T-cell (primary cell): ENCODE measurements around the gene MYO18B. TPM values are rescaled to one million over a fixed set of nuclear protein-coding genes. Genes with fewer than 3 reads are reported as not detected.

Experiments used
- ATAC-seq, 4 experiments: fragments of 200-7000 bp in 3 of 4; fragments of 150-1000 bp in 1 of 4; cut with Tn5 transposase; replicated peaks in 1 of 4; 1 replicate in 3 of 4; 2 replicates in 1 of 4; pipeline ENCODE4 v1.10.0; 2021; ENCODE audit warnings: moderate library complexity in 3 of 4, mild to moderate bottlenecking in 2 of 4, moderate number of reproducible peaks in 1 of 4
- CTCF ChIA-PET, 2 donors: fragments of 300-600 bp; sonication (Branson Sonifier 250); formaldehyde crosslinking; loops; one replicate each; lab custom pipeline; 2022; ENCODE audit warnings: antibody characterized with exemption in 2 of 2; lab: Charles Lee
- POLR2A ChIA-PET, 2 donors: fragments of 300-600 bp; sonication (Branson Sonifier 250); formaldehyde crosslinking; loops; one replicate each; lab custom pipeline; 2022; ENCODE audit warnings: antibody characterized with exemption in 2 of 2; lab: Charles Lee
- DNase-seq, 35 experiments: peaks; one replicate each; pipeline versions ENCODE4 v3.0.0 to v3.0.0-alpha.2; 2013 to 2023
- H3K27ac ChIP-seq: one replicate; pipeline ENCODE4 v1.5.1; 2013; ENCODE audit warnings: low read length
- H3K27me3 ChIP-seq, 2 experiments: replicated peaks in 1 of 2; 1 replicate in 1 of 2; 2 replicates in 1 of 2; pipeline versions ENCODE4 v1.6.1 to v1.7.0; 2013; ENCODE audit warnings: low read length in 1 of 2, mixed read lengths in 1 of 2; ENCODE audit not compliant: control insufficient read depth in 2 of 2, insufficient read depth in 2 of 2; ENCODE audit errors: extremely low read depth in 1 of 2
- H3K36me3 ChIP-seq, 2 donors: 1 replicate in 1 of 2; 2 replicates in 1 of 2; pipeline versions ENCODE4 v1.6.1 to v1.7.0; 2013; ENCODE audit warnings: low read length in 1 of 2; ENCODE audit not compliant: control insufficient read depth in 2 of 2, insufficient read depth in 1 of 2; ENCODE audit errors: extremely low read depth in 1 of 2
- H3K4me1 ChIP-seq, 2 experiments: 1 replicate in 1 of 2; 2 replicates in 1 of 2; pipeline versions ENCODE4 v1.6.1 to v1.7.0; 2013; ENCODE audit warnings: low read length in 2 of 2, mixed read lengths in 1 of 2; ENCODE audit not compliant: insufficient read depth in 2 of 2, control insufficient read depth in 1 of 2; ENCODE audit errors: extremely low read depth in 1 of 2
- H3K4me3 ChIP-seq, 2 donors: 1 replicate in 1 of 2; 2 replicates in 1 of 2; pipeline versions ENCODE4 v1.5.1 to v1.7.0; 2013; ENCODE audit warnings: mild to moderate bottlenecking in 2 of 2, low read length in 1 of 2, moderate library complexity in 1 of 2; ENCODE audit not compliant: control insufficient read depth in 1 of 2; ENCODE audit errors: extremely low read depth in 1 of 2
- H3K9me3 ChIP-seq: 2 replicates; pipeline ENCODE4 v1.7.0; 2013
- H3K27ac Mint-ChIP-seq, 2 donors: one replicate each; pipeline ENCODE4 v1.8.0; 2020 to 2021; ENCODE audit warnings: mild to moderate bottlenecking in 2 of 2, mixed read lengths in 2 of 2
- H3K27me3 Mint-ChIP-seq, 2 donors: one replicate each; pipeline ENCODE4 v1.8.0; 2021 to 2022; ENCODE audit warnings: mixed read lengths in 2 of 2
- H3K36me3 Mint-ChIP-seq: one replicate; pipeline ENCODE4 v1.8.0; 2021; ENCODE audit warnings: mixed read lengths
- H3K4me1 Mint-ChIP-seq, 3 donors: one replicate each; pipeline ENCODE4 v1.8.0; 2020 to 2022; ENCODE audit warnings: mixed read lengths in 3 of 3, mild to moderate bottlenecking in 1 of 3
- H3K4me3 Mint-ChIP-seq, 3 donors: one replicate each; pipeline ENCODE4 v1.8.0; 2020 to 2022; ENCODE audit warnings: mild to moderate bottlenecking in 3 of 3, mixed read lengths in 3 of 3, moderate library complexity in 3 of 3
- H3K9me3 Mint-ChIP-seq, 3 donors: one replicate each; pipeline ENCODE4 v1.8.0; 2020 to 2022; ENCODE audit warnings: mixed read lengths in 3 of 3
- WGBS: methylation state at CpG from one replicate; pipeline ENCODE4 v1.1.5; 2013; ENCODE audit warnings: missing lambda C conversion rate; ENCODE audit not compliant: insufficient coverage; 5-methylcytosine and 5-hydroxymethylcytosine counted together
- total RNA-seq, 35 experiments: library from RNA in 6 of 35; stranded (reverse) in 6 of 35; fragments of 120-200 nt in 1 of 35; gene quantifications; one replicate each; pipeline versions ENCODE4 v1.2.1 to v1.2.4 and lab custom pipeline; 2013 to 2026

Gene MYO18B
- total RNA-seq, 5 donors from 2014 or later (not counting 1 experiment from before 2014, with no cell fraction given) = 0.18 to 0.70 (median 0.26) TPM; not detected in 1

DNA sequence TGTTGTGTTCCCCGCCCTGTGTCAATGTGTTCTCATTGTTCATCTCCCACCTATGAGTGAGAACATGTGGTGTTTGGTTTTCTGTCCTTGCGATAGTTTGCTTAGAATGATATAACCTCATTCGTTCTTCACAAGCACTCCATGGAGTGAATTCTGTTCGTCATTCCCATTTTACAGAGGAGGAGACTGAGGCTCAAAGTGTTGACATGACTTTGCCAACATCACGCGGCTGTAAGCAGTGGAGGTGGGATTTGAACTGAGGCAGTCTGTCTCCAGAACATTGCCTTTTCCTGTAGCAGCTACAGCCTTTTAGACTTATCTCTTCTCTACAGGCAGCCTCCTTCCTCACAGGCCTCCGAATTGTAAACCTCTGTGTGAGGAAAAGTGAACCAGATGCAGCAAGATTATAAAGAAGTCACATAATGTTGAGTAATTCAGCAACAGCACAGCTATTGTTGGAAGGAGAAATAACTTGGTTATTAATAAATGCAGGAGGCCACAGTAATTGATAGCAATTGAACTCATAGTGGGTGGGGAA, 74.6 kb downstream of the MYO18B start:
- no peaks in the 10 kb centered on the region for H3K36me3 ChIP-seq
- H3K4me1 ChIP-seq = no peaks in the 10 kb centered on the region
- H3K4me3 Mint-ChIP-seq = no peak overlapping the region
- no peak overlapping the region for H3K27ac Mint-ChIP-seq
- H3K27me3 Mint-ChIP-seq = peaks cover 15 to 36% of the 10 kb centered on the region in 2 donors
- no peak for ATAC-seq
- H3K27me3 ChIP-seq = peaks cover 0 to 17% of the 10 kb centered on the region in 2 experiments
- H3K9me3 Mint-ChIP-seq = peaks cover 0 to 4% (median 4%) of the 10 kb centered on the region in 3 donors
- no peaks in the 10 kb centered on the region for H3K9me3 ChIP-seq
- POLR2A ChIA-PET = no interaction called here
- H3K27ac ChIP-seq = no peak overlapping the region
- no peaks in the 10 kb centered on the region for H3K36me3 Mint-ChIP-seq
- WGBS = no CpG with 5 or more reads among the region's 7 CpGs
- H3K4me3 ChIP-seq = no peak overlapping the region
- DNase-seq = no peak
- no peaks in the 10 kb centered on the region for H3K4me1 Mint-ChIP-seq
- CTCF ChIA-PET = no interaction called here

DNA sequence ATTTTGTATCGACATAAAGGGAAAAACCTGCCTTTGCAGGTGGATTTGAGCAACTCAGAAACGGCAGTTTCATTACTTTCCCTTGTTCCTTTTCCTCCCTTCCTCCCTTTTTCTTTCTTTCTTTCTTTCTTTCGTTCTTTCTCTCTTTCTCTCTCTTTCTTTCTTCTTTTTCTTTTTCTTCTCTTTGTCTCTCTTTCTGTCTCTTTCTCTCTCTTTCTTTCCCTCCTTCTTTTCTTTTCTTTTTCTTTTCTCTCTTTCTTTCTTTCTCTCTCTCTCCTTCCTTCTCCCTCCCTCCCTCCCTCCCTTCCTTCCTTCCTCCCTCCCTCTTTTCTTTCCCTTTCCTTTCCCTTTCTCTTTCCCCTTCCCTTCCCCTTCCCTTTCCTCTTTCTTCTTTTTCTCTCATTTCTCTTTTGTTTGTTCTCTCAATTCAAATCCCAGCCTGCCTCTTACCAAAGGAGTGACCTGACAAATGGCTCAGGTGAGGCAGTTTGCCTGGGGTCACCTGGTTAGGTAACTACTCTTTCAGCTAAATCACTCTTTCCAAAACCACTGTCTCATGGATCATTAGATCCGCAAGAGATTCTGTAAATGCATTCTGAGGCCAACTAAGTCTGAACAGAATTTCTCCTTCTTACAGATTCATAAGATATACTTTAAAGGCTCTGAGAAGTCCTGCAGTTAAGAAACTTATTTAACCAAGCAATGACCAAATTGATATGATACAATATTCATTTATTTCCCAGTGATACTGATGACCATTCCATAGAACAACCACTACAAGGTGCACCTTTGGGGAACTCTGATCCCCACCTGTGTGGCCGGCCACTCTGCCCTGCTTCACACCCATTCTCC, 75.3 kb downstream of the MYO18B start:
- WGBS = 42% methylated on average over 3 of the region's 5 CpGs
- Mint-ChIP-seq H3K4me3 (no peak overlapping the region), H3K9me3 (peaks cover 0 to 8% (median 4%) of the 10 kb centered on the region in 3 donors), H3K27ac (no peak overlapping the region), H3K27me3 (peaks cover 19 to 41% of the 10 kb centered on the region in 2 donors), H3K36me3 (no peaks in the 10 kb centered on the region), H3K4me1 (no peaks in the 10 kb centered on the region)
- Histone ChIP-seq H3K4me3 (no peak overlapping the region), H3K4me1 (no peaks in the 10 kb centered on the region), H3K27me3 (peaks cover 0 to 17% of the 10 kb centered on the region in 2 experiments), H3K36me3 (no peaks in the 10 kb centered on the region), H3K9me3 (no peaks in the 10 kb centered on the region), H3K27ac (no peak overlapping the region)
- ChIA-PET POLR2A (no interaction called here), CTCF (no interaction called here)
- no peak for ATAC-seq
- no peak for DNase-seq

DNA sequence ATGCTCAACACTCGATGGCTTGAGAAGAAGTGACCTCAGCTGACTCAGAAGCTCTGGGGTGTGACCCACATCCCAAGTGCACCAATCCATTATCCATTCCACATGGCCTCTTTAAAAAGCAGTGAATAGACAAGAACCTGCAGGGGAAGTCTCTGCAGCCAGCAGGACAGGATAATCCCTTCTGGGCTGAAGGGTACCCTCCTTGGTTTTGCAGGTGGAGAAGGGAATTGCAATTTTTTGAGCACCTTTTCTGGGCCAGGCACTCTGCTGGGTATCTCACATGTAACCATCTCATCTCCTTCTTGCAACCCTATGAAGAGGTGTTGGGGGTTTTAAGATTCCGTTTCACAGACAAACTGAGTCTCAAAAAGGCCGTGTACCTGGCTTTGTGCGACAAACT, 76.6 kb downstream of the MYO18B start:
- WGBS = 100% methylated on average over 1 of the region's 4 CpGs
- ATAC-seq (no peak), DNase-seq (no peak)
- peaks cover 0 to 10% (median 4%) of the 10 kb centered on the region in 3 donors for H3K9me3 Mint-ChIP-seq
- H3K4me3 Mint-ChIP-seq = no peak overlapping the region
- H3K27ac ChIP-seq = no peak overlapping the region
- H3K27me3 ChIP-seq = peaks cover 0 to 17% of the 10 kb centered on the region in 2 experiments
- CTCF ChIA-PET = no interaction called here
- no peaks in the 10 kb centered on the region for H3K36me3 Mint-ChIP-seq
- POLR2A ChIA-PET = no interaction called here
- no peaks in the 10 kb centered on the region for H3K36me3 ChIP-seq
- no peaks in the 10 kb centered on the region for H3K9me3 ChIP-seq
- H3K4me1 ChIP-seq = no peaks in the 10 kb centered on the region
- no peak overlapping the region for H3K27ac Mint-ChIP-seq
- H3K4me1 Mint-ChIP-seq = no peaks in the 10 kb centered on the region
- no peak overlapping the region for H3K4me3 ChIP-seq
- H3K27me3 Mint-ChIP-seq = peaks cover 25 to 44% of the 10 kb centered on the region in 2 donors

DNA sequence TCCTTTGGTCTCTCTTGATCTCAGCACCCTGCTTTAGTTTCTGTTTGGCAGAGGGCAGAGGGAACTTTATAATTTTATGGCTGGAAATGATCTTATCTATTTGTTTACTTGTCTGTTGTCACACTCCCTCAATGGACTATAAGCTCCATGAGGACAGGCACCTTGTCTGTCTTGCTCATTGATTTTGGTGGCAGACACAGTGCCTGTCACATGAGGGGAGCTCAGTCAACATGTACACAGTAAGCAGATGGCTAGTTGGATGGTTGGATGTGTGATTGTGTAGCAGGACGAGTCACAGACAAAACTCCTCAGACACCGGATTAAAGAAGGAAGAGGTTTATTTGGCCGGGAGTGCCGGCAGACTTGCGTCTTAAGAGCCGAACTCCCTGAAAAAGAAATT, 80.4 kb downstream of the MYO18B start:
- no peak overlapping the region for H3K4me3 Mint-ChIP-seq
- no peaks in the 10 kb centered on the region for H3K4me1 Mint-ChIP-seq
- POLR2A ChIA-PET = no interaction called here

DNA sequence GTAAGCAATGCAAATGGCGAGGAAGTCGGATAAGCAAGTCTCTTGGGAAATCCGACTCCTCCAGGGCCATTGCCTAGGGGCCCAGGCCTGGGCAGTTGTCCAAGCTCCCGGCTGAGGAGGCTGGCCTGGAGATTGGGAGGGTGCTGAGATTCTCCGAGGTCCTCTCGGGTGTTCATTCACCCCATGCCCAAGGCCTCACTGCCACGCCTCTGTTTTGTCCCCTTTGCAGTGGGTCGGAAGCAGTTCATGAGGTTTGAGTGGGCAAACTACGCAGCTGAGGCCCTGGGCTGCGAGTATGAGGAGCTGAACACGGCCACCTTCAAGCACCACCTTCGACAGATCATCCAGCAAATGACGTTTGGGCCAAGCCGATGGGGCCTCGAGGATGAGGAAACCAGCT, 81.3 kb downstream of the MYO18B start:
- WGBS = 72% methylated on average over 15 of the region's 15 CpGs
- no peaks in the 10 kb centered on the region for H3K9me3 ChIP-seq
- no peak overlapping the region for H3K27ac Mint-ChIP-seq
- no peaks in the 10 kb centered on the region for H3K4me1 ChIP-seq
- H3K36me3 Mint-ChIP-seq = no peaks in the 10 kb centered on the region
- no peak overlapping the region for H3K4me3 ChIP-seq
- ATAC-seq (no peak), DNase-seq (no peak)
- H3K4me1 Mint-ChIP-seq = no peaks in the 10 kb centered on the region
- ChIA-PET CTCF (no interaction called here), POLR2A (no interaction called here)
- H3K27me3 ChIP-seq = peaks cover 0 to 19% of the 10 kb centered on the region in 2 experiments
- H3K27me3 Mint-ChIP-seq = peaks cover 17 to 39% of the 10 kb centered on the region in 2 donors
- no peaks in the 10 kb centered on the region for H3K36me3 ChIP-seq
- H3K9me3 Mint-ChIP-seq = peaks cover 0 to 10% (median 4%) of the 10 kb centered on the region in 3 donors
- no peak overlapping the region for H3K27ac ChIP-seq
- no peak overlapping the region for H3K4me3 Mint-ChIP-seq

More for the DNA sequence above, 80.4 kb downstream of the MYO18B start:
- peaks cover 0 to 10% (median 4%) of the 10 kb centered on the region in 3 donors for H3K9me3 Mint-ChIP-seq
- CTCF ChIA-PET = no interaction called here
- no peaks in the 10 kb centered on the region for H3K9me3 ChIP-seq
- H3K27ac ChIP-seq = no peak overlapping the region
- H3K27me3 Mint-ChIP-seq = peaks cover 19 to 46% of the 10 kb centered on the region in 2 donors
- no peaks in the 10 kb centered on the region for H3K36me3 ChIP-seq
- no peaks in the 10 kb centered on the region for H3K36me3 Mint-ChIP-seq
- no peak for ATAC-seq
- H3K27me3 ChIP-seq = peaks cover 0 to 23% of the 10 kb centered on the region in 2 experiments
- 96% methylated on average over 5 of the region's 6 CpGs for WGBS
- H3K4me3 ChIP-seq = no peak overlapping the region
- no peak for DNase-seq
- no peak overlapping the region for H3K27ac Mint-ChIP-seq
- no peaks in the 10 kb centered on the region for H3K4me1 ChIP-seq

DNA sequence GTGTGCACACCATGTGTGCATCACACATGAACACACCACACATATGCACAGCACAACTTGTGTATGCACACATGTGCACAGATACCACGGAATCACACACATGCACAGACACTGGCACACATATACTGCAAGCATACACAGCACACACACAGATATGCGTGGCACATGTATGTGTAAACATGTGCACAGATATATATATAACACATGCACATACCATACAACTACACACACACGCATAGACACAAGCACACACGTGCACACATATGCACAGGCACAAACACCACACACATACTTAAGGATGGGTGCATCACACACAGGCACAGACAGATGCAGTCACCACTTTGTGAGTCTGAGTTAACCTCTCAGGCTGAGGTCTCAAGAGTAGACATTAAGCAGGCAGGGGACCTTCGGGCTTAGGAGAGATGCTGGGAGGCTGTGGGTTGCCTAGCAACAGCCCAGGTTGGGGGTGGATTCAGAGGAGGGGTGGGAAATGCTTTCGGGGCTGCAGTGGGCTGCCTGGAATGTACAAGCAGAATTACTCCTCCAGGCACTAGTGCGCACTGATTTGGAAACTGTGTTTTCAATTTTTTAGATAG, 82.9 kb downstream of the MYO18B start:
- WGBS = 20% methylated on average over 1 of the region's 7 CpGs
- POLR2A ChIA-PET = no interaction called here

More for the DNA sequence above, 82.9 kb downstream of the MYO18B start:
- Histone ChIP-seq H3K4me1 (no peaks in the 10 kb centered on the region), H3K4me3 (no peak overlapping the region), H3K27me3 (peaks cover 0 to 11% of the 10 kb centered on the region in 2 experiments), H3K36me3 (no peaks in the 10 kb centered on the region), H3K9me3 (no peaks in the 10 kb centered on the region), H3K27ac (no peak overlapping the region)
- Mint-ChIP-seq H3K4me1 (no peaks in the 10 kb centered on the region), H3K9me3 (peaks cover 0 to 8% (median 4%) of the 10 kb centered on the region in 3 donors), H3K4me3 (no peak overlapping the region), H3K27ac (no peak overlapping the region), H3K27me3 (peaks cover 14 to 32% of the 10 kb centered on the region in 2 donors), H3K36me3 (no peaks in the 10 kb centered on the region)
- ATAC-seq (no peak), DNase-seq (no peak)
- CTCF ChIA-PET = no interaction called here
